ENCODE measurements around the gene DCLK1. TPM values are rescaled to one million over a fixed set of nuclear protein-coding genes. Genes with fewer than 3 reads are reported as not detected.

DCLK1 gene
- total and polyA plus RNA-seq, 4 donors = 0.04 to 0.56 (median 0.20) TPM

DNA sequence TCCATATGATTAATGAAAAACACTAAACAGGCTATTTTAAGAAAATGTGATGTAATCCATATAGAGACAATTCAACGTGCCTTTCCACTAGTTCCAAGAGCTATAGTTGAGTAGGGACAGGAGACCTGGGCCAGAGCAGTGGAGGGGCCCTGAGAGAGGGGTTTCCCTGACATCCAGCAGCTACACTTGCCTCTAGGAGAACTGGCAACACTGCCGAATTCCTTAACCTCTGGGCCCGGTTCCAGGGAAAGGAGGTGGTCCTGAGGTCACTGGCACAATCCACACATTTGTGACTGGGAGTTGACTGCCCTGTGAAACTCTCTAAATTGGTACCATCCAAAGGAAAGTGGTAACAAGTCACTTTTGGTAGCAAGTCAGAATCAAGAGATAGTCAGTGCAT is 264.4 kb downstream of the DCLK1 start:
- no peaks in the 10 kb centered on the region for H3K36me3 ChIP-seq (ENCODE audit: control insufficient read depth in 4 of 4, insufficient read depth in 3 of 4, low read depth in 1 of 4, low read length in 3 of 4)
- no peak overlapping the region for H3K27ac ChIP-seq (ENCODE audit: low read depth in 1 of 2, low read length in 2 of 2)
- 51% methylated on average over 3 of the region's 3 CpGs for WGBS
- no peaks in the 10 kb centered on the region for H3K9me3 ChIP-seq (ENCODE audit: control insufficient read depth in 4 of 4, low read length in 3 of 4)
- DNase-seq (ENCODE audit: low spot score) = no peak
- H3K4me1 ChIP-seq (ENCODE audit: control insufficient read depth in 4 of 4, insufficient read depth in 4 of 4, low read length in 3 of 4) = no peaks in the 10 kb centered on the region
- TF ChIP-seq, protein P1, sequence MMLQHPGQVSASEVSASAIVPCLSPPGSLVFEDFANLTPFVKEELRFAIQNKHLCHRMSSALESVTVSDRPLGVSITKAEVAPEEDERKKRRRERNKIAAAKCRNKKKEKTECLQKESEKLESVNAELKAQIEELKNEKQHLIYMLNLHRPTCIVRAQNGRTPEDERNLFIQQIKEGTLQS (IDR thresholded peaks at IDR 0.05) = no peak
- TF ChIP-seq HNF4G (IDR thresholded peaks at IDR 0.05) (no peak), EGR1 (IDR thresholded peaks at IDR 0.05; ENCODE audit: low read depth in 2 of 2) (no peak)
- no peak overlapping the region for H3K4me3 ChIP-seq (ENCODE audit: low read depth in 1 of 3, low read length in 3 of 3)
- H3K27me3 ChIP-seq (ENCODE audit: control insufficient read depth in 4 of 4, insufficient read depth in 4 of 4, low read length in 3 of 4) = no peaks in the 10 kb centered on the region
- H3K9ac ChIP-seq (ENCODE audit: low read depth in 1 of 2, low read length in 2 of 2) = no peak overlapping the region

DNA sequence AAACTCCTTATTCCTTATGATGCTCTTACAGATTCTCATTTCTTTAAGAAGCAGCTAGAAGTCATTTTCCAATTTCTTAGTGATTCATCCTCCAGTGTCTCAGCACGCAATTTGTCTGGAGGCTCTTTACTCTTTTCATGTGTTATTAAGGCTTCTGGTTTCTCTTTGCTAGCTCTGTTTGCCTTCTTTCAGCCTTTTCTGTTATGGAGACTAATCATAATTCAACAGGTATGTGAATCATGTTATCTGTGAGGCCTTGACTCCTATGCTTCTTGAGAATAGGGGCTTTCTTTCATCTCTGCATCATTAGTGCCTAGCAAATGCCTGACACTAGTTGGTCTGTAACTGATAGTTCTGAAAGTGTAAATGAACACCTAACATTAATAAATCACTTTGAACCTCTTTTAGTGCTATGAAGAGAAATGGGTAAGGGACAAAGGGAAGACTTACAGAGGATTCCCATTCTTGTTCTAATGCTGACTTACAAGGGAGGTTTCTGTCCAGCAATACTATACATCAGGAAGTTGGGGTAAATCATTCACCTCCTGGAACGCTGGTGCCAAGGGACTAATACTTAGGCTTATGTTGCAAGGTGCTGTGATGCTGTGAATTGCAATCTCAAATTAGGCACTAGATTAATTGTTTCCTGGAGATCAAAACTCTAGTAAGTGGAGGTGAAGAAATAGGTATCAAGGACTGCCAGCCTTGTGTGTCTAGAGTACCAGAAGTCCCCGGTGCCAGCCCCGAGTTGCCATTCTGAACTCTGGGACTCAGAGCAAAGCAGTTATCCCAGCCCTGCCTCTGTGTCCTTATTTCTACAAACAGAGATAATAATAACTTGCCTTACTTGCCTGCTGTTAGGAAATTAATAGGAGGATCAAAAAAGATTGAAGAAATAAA is 265.6 kb downstream of the DCLK1 start:
- H3K27me3 ChIP-seq (ENCODE audit: control insufficient read depth in 4 of 4, insufficient read depth in 4 of 4, low read length in 3 of 4) = no peaks in the 10 kb centered on the region
- TF ChIP-seq RAD21 (IDR thresholded peaks at IDR 0.05) = no peak
- TF ChIP-seq, protein P2, sequence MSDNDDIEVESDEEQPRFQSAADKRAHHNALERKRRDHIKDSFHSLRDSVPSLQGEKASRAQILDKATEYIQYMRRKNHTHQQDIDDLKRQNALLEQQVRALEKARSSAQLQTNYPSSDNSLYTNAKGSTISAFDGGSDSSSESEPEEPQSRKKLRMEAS (IDR thresholded peaks at IDR 0.05) = no peak
- no peak for TF ChIP-seq FOXA2 (IDR thresholded peaks at IDR 0.05)
- TF ChIP-seq HNF4A (conservative IDR thresholded peaks at IDR 0.05) = no peak
- TF ChIP-seq, protein P3, sequence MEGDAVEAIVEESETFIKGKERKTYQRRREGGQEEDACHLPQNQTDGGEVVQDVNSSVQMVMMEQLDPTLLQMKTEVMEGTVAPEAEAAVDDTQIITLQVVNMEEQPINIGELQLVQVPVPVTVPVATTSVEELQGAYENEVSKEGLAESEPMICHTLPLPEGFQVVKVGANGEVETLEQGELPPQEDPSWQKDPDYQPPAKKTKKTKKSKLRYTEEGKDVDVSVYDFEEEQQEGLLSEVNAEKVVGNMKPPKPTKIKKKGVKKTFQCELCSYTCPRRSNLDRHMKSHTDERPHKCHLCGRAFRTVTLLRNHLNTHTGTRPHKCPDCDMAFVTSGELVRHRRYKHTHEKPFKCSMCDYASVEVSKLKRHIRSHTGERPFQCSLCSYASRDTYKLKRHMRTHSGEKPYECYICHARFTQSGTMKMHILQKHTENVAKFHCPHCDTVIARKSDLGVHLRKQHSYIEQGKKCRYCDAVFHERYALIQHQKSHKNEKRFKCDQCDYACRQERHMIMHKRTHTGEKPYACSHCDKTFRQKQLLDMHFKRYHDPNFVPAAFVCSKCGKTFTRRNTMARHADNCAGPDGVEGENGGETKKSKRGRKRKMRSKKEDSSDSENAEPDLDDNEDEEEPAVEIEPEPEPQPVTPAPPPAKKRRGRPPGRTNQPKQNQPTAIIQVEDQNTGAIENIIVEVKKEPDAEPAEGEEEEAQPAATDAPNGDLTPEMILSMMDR (IDR thresholded peaks at IDR 0.05; ENCODE audit: low read depth, low read length, missing input control) = no peak
- TF ChIP-seq YY1 (IDR thresholded peaks at IDR 0.05) = no peak
- TF ChIP-seq, protein P4, sequence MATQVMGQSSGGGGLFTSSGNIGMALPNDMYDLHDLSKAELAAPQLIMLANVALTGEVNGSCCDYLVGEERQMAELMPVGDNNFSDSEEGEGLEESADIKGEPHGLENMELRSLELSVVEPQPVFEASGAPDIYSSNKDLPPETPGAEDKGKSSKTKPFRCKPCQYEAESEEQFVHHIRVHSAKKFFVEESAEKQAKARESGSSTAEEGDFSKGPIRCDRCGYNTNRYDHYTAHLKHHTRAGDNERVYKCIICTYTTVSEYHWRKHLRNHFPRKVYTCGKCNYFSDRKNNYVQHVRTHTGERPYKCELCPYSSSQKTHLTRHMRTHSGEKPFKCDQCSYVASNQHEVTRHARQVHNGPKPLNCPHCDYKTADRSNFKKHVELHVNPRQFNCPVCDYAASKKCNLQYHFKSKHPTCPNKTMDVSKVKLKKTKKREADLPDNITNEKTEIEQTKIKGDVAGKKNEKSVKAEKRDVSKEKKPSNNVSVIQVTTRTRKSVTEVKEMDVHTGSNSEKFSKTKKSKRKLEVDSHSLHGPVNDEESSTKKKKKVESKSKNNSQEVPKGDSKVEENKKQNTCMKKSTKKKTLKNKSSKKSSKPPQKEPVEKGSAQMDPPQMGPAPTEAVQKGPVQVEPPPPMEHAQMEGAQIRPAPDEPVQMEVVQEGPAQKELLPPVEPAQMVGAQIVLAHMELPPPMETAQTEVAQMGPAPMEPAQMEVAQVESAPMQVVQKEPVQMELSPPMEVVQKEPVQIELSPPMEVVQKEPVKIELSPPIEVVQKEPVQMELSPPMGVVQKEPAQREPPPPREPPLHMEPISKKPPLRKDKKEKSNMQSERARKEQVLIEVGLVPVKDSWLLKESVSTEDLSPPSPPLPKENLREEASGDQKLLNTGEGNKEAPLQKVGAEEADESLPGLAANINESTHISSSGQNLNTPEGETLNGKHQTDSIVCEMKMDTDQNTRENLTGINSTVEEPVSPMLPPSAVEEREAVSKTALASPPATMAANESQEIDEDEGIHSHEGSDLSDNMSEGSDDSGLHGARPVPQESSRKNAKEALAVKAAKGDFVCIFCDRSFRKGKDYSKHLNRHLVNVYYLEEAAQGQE (IDR thresholded peaks at IDR 0.05) = no peak
- TF ChIP-seq, protein P1 (IDR thresholded peaks at IDR 0.05) = no peak
- no peak for TF ChIP-seq JUND (IDR thresholded peaks at IDR 0.05)
- no peak for TF ChIP-seq HNF4G (IDR thresholded peaks at IDR 0.05)
- no peak for TF ChIP-seq FOXA1 (IDR thresholded peaks at IDR 0.05)
- no peak for TF ChIP-seq NR2F2 (IDR thresholded peaks at IDR 0.05)
- TF ChIP-seq GABPA (IDR thresholded peaks at IDR 0.05 in 1 of 2, conservative IDR thresholded peaks at IDR 0.05 in 1 of 2) = no peak
- TF ChIP-seq, protein P5, sequence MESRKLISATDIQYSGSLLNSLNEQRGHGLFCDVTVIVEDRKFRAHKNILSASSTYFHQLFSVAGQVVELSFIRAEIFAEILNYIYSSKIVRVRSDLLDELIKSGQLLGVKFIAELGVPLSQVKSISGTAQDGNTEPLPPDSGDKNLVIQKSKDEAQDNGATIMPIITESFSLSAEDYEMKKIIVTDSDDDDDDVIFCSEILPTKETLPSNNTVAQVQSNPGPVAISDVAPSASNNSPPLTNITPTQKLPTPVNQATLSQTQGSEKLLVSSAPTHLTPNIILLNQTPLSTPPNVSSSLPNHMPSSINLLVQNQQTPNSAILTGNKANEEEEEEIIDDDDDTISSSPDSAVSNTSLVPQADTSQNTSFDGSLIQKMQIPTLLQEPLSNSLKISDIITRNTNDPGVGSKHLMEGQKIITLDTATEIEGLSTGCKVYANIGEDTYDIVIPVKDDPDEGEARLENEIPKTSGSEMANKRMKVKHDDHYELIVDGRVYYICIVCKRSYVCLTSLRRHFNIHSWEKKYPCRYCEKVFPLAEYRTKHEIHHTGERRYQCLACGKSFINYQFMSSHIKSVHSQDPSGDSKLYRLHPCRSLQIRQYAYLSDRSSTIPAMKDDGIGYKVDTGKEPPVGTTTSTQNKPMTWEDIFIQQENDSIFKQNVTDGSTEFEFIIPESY (IDR thresholded peaks at IDR 0.05) = no peak
- no peak for TF ChIP-seq TAF1 (conservative IDR thresholded peaks at IDR 0.05)
- WGBS = 78% methylated on average over 4 of the region's 4 CpGs
- DNase-seq (ENCODE audit: low spot score) = no peak
- H3K36me3 ChIP-seq (ENCODE audit: control insufficient read depth in 4 of 4, insufficient read depth in 3 of 4, low read depth in 1 of 4, low read length in 3 of 4) = no peaks in the 10 kb centered on the region
- H3K27ac ChIP-seq (ENCODE audit: low read depth in 1 of 2, low read length in 2 of 2) = no peak overlapping the region
- no peaks in the 10 kb centered on the region for H3K4me1 ChIP-seq (ENCODE audit: control insufficient read depth in 4 of 4, insufficient read depth in 4 of 4, low read length in 3 of 4)
- no peak overlapping the region for H3K9ac ChIP-seq (ENCODE audit: low read depth in 1 of 2, low read length in 2 of 2)
- no peak overlapping the region for H3K4me3 ChIP-seq (ENCODE audit: low read depth in 1 of 3, low read length in 3 of 3)
- no peaks in the 10 kb centered on the region for H3K9me3 ChIP-seq (ENCODE audit: control insufficient read depth in 4 of 4, low read length in 3 of 4)
